ENCODE measurements around the gene JTB. TPM values are rescaled to one million over a fixed set of nuclear protein-coding genes. Genes with fewer than 3 reads are reported as not detected.
A peak's percentile ranks its signal among the peaks of the same experiment; 100 is the strongest.

The JTB gene
- total and polyA plus RNA-seq, 9 of the 15 experiments (the other 6 are each of a cell fraction or from before 2014, with no cell fraction given): 24.7 to 308 (median 151) TPM

DNA sequence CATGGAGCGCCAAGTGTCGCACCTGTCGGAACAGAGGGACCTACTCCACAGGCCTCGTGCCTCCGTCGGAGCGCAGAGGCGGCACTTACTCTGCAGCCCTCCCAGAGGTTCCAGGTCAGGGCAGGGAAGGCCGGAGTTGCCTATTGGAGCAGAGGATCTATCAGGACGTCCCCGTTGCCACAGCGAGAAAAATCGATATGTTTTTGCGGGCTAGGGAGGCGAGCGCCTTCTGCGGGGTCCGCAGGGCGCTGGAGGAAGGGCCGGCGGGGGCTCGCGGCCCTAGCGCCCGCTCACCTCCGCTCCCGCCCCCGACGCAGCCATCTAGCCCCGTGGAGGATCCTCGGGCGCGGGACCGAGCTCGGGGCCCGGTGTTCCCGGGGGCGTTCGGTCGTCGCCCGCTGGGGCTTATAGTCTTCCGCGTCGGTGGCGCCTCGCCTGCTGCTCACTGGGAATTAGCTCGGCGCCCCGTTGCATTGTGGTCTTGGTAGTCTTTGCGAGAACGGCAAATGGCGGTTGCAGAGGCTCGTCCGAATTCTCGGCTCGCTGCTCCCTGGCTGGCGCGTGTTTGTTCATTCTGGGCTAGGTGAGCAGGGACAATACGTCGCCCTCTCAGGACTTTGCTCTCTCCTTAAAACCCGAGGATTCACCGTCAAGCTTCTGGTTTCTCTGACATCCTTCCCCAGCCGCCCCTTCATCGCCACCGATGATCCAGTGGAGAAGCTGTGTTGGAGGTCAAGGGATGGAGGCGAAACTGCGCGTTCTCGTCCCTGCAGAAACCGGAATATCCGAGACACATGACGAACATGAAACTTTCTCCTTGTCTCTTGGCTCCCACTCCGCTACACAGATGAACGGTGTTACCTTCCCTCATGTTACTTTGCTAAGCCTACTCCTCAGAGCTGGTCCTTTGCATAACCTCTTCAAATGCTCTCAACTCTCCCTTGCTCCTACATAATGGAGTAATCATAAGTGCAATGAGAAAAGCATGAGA, at the start of gene JTB (continued):
- TF ChIP-seq FOXA3 (CRISPR knock-in tag; conservative IDR thresholded peaks at IDR 0.05 in 1 of 2, IDR thresholded peaks at IDR 0.05 in 1 of 2): peak in 1 of 2 experiments; percentile 75; a peak in 2 of 4 replicates
- TF ChIP-seq, protein P1, sequence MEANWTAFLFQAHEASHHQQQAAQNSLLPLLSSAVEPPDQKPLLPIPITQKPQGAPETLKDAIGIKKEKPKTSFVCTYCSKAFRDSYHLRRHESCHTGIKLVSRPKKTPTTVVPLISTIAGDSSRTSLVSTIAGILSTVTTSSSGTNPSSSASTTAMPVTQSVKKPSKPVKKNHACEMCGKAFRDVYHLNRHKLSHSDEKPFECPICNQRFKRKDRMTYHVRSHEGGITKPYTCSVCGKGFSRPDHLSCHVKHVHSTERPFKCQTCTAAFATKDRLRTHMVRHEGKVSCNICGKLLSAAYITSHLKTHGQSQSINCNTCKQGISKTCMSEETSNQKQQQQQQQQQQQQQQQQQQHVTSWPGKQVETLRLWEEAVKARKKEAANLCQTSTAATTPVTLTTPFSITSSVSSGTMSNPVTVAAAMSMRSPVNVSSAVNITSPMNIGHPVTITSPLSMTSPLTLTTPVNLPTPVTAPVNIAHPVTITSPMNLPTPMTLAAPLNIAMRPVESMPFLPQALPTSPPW (CRISPR knock-in tag; IDR thresholded peaks at IDR 0.05): peak; percentile 35; the same call in 1 of the 2 replicates
- TF ChIP-seq NR2C1 (IDR thresholded peaks at IDR 0.05): peak; percentile 31; the same call in 1 of the 2 replicates
- TF ChIP-seq NR2C1 (tag; IDR thresholded peaks at IDR 0.05): peak; percentile 61; the same call in 1 of the 2 replicates
- TF ChIP-seq TAF1 (IDR thresholded peaks at IDR 0.05; ENCODE audit: control insufficient read depth, extremely low read depth, insufficient read depth, low read length, severe bottlenecking): peak; percentile 77
- peak; percentile 85 for TF ChIP-seq EP400 (IDR thresholded peaks at IDR 0.05)
- no peak for TF ChIP-seq SRSF7 (optimal IDR thresholded peaks at IDR 0.05; ENCODE audit: low read depth, low read length)
- TF ChIP-seq, protein P2, sequence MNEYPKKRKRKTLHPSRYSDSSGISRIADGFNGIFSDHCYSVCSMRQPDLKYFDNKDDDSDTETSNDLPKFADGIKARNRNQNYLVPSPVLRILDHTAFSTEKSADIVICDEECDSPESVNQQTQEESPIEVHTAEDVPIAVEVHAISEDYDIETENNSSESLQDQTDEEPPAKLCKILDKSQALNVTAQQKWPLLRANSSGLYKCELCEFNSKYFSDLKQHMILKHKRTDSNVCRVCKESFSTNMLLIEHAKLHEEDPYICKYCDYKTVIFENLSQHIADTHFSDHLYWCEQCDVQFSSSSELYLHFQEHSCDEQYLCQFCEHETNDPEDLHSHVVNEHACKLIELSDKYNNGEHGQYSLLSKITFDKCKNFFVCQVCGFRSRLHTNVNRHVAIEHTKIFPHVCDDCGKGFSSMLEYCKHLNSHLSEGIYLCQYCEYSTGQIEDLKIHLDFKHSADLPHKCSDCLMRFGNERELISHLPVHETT (CRISPR knock-in tag; conservative IDR thresholded peaks at IDR 0.05 in 1 of 2, IDR thresholded peaks at IDR 0.05 in 1 of 2): peak in 1 of 2 experiments; percentile 90; a peak in 2 of 4 replicates
- TF ChIP-seq, protein P3, sequence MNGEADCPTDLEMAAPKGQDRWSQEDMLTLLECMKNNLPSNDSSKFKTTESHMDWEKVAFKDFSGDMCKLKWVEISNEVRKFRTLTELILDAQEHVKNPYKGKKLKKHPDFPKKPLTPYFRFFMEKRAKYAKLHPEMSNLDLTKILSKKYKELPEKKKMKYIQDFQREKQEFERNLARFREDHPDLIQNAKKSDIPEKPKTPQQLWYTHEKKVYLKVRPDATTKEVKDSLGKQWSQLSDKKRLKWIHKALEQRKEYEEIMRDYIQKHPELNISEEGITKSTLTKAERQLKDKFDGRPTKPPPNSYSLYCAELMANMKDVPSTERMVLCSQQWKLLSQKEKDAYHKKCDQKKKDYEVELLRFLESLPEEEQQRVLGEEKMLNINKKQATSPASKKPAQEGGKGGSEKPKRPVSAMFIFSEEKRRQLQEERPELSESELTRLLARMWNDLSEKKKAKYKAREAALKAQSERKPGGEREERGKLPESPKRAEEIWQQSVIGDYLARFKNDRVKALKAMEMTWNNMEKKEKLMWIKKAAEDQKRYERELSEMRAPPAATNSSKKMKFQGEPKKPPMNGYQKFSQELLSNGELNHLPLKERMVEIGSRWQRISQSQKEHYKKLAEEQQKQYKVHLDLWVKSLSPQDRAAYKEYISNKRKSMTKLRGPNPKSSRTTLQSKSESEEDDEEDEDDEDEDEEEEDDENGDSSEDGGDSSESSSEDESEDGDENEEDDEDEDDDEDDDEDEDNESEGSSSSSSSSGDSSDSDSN (IDR thresholded peaks at IDR 0.05; ENCODE audit: borderline replicate concordance in 1 of 2, low read depth in 2 of 2, low read length in 2 of 2): peak in 1 of 2 experiments; percentile 37; a peak in 1 of 4 replicates
- peak; percentile 93 for TF ChIP-seq HCFC1 (IDR thresholded peaks at IDR 0.05; ENCODE audit: low read depth, low read length)
- TF ChIP-seq CREM (IDR thresholded peaks at IDR 0.05; ENCODE audit: low read depth): peak; percentile 89
- peak; percentile 98 for TF ChIP-seq POLR2G (IDR thresholded peaks at IDR 0.05; ENCODE audit: low read depth, low read length)
- TF ChIP-seq CCNT2 (IDR thresholded peaks at IDR 0.05; ENCODE audit: borderline replicate concordance, extremely low read depth, insufficient read length, low read depth, low read length): peak; percentile 34
- TF ChIP-seq, protein P4, sequence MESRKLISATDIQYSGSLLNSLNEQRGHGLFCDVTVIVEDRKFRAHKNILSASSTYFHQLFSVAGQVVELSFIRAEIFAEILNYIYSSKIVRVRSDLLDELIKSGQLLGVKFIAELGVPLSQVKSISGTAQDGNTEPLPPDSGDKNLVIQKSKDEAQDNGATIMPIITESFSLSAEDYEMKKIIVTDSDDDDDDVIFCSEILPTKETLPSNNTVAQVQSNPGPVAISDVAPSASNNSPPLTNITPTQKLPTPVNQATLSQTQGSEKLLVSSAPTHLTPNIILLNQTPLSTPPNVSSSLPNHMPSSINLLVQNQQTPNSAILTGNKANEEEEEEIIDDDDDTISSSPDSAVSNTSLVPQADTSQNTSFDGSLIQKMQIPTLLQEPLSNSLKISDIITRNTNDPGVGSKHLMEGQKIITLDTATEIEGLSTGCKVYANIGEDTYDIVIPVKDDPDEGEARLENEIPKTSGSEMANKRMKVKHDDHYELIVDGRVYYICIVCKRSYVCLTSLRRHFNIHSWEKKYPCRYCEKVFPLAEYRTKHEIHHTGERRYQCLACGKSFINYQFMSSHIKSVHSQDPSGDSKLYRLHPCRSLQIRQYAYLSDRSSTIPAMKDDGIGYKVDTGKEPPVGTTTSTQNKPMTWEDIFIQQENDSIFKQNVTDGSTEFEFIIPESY (CRISPR knock-in tag; IDR thresholded peaks at IDR 0.05): no peak
- no peak for TF ChIP-seq RBM34 (IDR thresholded peaks at IDR 0.05; ENCODE audit: borderline replicate concordance, insufficient read depth, low read length)
- no peak for TF ChIP-seq FOXM1 (IDR thresholded peaks at IDR 0.05; ENCODE audit: low read depth)
- TF ChIP-seq FOXM1 (CRISPR knock-in tag; IDR thresholded peaks at IDR 0.05; ENCODE audit: low read depth): 0 out of 2 replicates have a peak, but pooled peaks have one; percentile 2
